ENCODE results near the gene USHBP1.

DNA sequence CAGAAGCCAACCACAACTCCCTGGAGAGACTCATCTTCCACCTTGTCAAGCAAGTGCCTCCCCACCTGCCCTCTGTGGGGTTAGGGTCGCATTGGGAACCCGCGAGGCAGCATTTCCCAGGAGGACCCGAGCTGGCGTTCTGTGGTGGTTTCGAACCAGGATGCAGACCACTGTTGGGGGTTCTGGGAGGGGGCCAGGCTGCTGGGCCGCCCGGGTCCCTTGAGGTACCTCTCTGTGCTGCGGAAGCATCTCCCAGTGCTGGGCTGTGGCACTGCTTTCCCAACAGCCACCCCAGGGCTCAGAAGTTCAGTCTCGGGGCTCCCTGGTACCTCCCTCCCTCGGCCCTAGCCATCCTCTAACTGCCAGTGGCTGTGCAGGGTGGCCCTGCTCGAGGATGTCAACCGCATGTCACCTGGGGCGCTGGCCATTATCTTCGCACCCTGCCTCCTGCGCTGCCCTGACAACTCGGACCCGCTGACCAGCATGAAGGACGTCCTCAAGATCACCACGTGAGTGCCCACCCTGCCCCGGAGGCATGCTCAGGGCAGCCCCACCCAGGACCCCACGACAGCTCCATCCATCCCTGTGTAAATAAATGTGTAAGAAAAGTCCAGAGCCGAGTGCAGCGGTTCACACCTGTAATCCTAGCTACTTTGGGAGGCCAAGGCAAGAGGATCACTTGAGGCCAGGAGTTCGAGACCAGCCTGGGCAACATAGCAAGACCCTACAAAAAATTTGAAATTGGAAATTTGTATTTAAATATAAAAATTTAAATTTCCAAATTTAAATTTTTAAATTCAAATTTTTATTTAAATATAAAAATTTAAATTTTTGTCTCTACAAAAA, 57.6 kb downstream of the USHBP1 start:
- no peak for TF ChIP-seq TAF1 (CRISPR knock-in tag; IDR thresholded peaks at IDR 0.05)
- TF ChIP-seq ZKSCAN8 (CRISPR knock-in tag; IDR thresholded peaks at IDR 0.05; ENCODE audit: borderline replicate concordance): no peak
- no peak for TF ChIP-seq ZNF577 (CRISPR knock-in tag; IDR thresholded peaks at IDR 0.05; ENCODE audit: borderline replicate concordance, low read depth)
- TF ChIP-seq, protein P1, sequence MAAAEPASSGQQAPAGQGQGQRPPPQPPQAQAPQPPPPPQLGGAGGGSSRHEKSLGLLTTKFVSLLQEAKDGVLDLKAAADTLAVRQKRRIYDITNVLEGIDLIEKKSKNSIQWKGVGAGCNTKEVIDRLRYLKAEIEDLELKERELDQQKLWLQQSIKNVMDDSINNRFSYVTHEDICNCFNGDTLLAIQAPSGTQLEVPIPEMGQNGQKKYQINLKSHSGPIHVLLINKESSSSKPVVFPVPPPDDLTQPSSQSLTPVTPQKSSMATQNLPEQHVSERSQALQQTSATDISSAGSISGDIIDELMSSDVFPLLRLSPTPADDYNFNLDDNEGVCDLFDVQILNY (CRISPR knock-in tag; conservative IDR thresholded peaks at IDR 0.05): no peak
- TF ChIP-seq ISL2 (CRISPR knock-in tag; IDR thresholded peaks at IDR 0.05): no peak
- TF ChIP-seq TSC22D2 (CRISPR knock-in tag; IDR thresholded peaks at IDR 0.05; ENCODE audit: borderline replicate concordance): no peak
- TF ChIP-seq ZBTB26 (CRISPR knock-in tag; IDR thresholded peaks at IDR 0.05; ENCODE audit: borderline replicate concordance): no peak
- TF ChIP-seq EP300 (IDR thresholded peaks at IDR 0.05; ENCODE audit: low read depth in 2 of 2, low read length in 2 of 2): no peak
- TF ChIP-seq EP300 (CRISPR knock-in tag; IDR thresholded peaks at IDR 0.05; ENCODE audit: borderline replicate concordance): no peak
- no peak for TF ChIP-seq HMG20A (CRISPR knock-in tag; IDR thresholded peaks at IDR 0.05; ENCODE audit: borderline replicate concordance)

Data from HepG2 (cell line).